Ectodermal cell (in vitro differentiated cells): ENCODE measurements around the gene CORO7.

Experiments
- H3K27ac ChIP-seq: 2 replicates; pipeline ENCODE4 v1.7.0; 2013; ENCODE audit warnings: mild to moderate bottlenecking, low read depth, low read length; ENCODE audit not compliant: insufficient read depth, poor library complexity, severe bottlenecking
- H3K27me3 ChIP-seq: 2 replicates; pipeline ENCODE4 v1.7.0; 2013; ENCODE audit warnings: mild to moderate bottlenecking, low read length; ENCODE audit not compliant: insufficient read depth, control insufficient read depth, poor library complexity, severe bottlenecking
- H3K36me3 ChIP-seq: one replicate; pipeline ENCODE4 v1.7.0; 2013; ENCODE audit warnings: low read length; ENCODE audit not compliant: control insufficient read depth, insufficient read depth
- H3K4me1 ChIP-seq: one replicate; pipeline ENCODE4 v1.7.0; 2013; ENCODE audit warnings: low read length; ENCODE audit not compliant: control insufficient read depth, insufficient read depth
- H3K4me3 ChIP-seq: 2 replicates; pipeline ENCODE4 v1.7.0; 2013; ENCODE audit warnings: low read depth, low read length, control low read depth; ENCODE audit not compliant: insufficient read depth
- H3K9me3 ChIP-seq: 2 replicates; pipeline ENCODE4 v1.7.0; 2013; ENCODE audit warnings: mild to moderate bottlenecking, low read length, moderate library complexity; ENCODE audit not compliant: control insufficient read depth
- WGBS, 2 experiments: methylation state at CpG; one replicate each; pipeline ENCODE4 v1.1.7; 2013; ENCODE audit warnings: missing lambda C conversion rate in 2 of 2; 5-methylcytosine and 5-hydroxymethylcytosine counted together

CORO7 gene

DNA sequence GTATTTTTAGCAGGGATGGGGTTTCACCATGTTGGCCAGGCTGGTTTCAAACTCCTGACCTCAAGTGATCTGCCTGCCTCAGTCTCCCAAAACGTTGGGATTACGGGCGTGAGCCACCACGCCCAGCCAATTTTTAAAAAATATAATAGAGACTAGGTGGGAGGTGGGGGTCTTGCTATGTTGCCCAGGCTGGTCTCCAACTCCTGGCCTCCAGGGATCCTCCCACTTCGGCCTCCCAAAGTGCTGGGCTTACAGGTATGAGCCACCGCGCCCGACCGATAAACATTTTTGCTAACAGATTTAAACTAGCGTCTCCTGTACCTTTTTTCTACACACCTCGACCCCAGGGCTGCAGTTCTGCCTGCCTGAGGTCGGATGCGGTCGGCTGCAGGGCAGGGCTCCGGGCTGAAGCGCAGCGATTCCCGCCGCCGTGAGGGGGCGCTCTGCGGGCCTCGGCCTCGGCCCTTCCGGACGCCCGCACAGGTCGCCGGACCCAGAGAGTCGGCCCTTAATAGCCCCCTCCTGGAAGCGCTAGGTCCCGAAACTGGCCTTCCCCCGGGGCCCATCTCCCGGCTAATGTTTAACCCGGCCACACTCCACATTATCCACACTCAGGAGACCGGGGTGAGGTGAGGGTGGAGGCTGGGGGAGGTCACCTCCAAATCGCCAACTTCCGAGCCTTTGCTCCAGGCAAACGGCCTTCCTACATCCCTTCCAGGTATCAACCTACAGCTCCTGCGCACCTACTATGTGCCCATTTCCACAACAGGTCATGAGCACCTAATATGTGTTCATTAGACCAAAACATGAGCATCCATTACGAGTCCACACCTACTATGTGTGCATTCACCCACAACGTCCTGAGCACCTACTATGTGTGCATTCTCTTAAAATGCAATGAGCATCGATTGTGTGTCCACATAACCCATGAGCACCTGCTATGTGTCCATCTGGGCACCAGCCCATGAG is 102.5 kb downstream of the CORO7 start:
- no peak overlapping the region for H3K27ac ChIP-seq
- peaks cover 43% of the 10 kb centered on the region for H3K4me1 ChIP-seq
- 20 to 21% methylated on average over 43 of the region's 43 CpGs for WGBS, 2 experiments
- no peaks in the 10 kb centered on the region for H3K9me3 ChIP-seq
- no peak overlapping the region for H3K4me3 ChIP-seq
- H3K27me3 ChIP-seq = peaks cover 24% of the 10 kb centered on the region
- no peaks in the 10 kb centered on the region for H3K36me3 ChIP-seq

DNA sequence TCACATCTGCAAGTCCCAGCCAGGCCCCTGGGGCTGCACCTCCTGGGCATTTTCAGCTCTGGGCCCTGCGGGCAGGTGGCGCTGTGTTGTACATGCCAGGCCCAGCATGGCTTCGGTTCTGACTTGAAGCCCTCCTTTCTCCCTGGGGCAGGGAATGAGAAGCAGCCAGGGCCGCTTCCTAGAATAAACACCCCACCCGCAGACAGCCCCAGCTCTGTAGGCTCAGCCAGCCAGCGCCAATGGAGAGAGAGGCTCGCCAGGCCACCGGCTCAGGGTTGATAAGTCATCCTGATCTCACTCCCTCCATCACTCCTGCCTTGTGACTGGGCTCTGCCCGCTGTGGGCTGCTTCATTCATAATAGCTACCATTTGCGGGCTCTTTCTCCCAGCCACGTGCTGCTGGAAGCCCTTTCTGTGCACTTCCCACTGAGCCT is 106.5 kb downstream of the CORO7 start:
- Histone ChIP-seq H3K27me3 (peaks cover 19% of the 10 kb centered on the region), H3K27ac (no peak overlapping the region), H3K36me3 (no peaks in the 10 kb centered on the region), H3K4me1 (peaks cover 26% of the 10 kb centered on the region), H3K4me3 (no peak overlapping the region), H3K9me3 (no peaks in the 10 kb centered on the region)
- WGBS, 2 experiments = 17 to 19% methylated on average over 11 of the region's 11 CpGs

GRCh38 chr16:4309102-4309832 is 107.1 kb downstream of the CORO7 start:
- Histone ChIP-seq H3K4me3 (no peak overlapping the region), H3K9me3 (no peaks in the 10 kb centered on the region), H3K36me3 (no peaks in the 10 kb centered on the region), H3K27me3 (peaks cover 13% of the 10 kb centered on the region), H3K4me1 (peaks cover 28% of the 10 kb centered on the region), H3K27ac (no peak overlapping the region)
- WGBS, 2 experiments = 87% methylated on average over 14 of the region's 14 CpGs

DNA sequence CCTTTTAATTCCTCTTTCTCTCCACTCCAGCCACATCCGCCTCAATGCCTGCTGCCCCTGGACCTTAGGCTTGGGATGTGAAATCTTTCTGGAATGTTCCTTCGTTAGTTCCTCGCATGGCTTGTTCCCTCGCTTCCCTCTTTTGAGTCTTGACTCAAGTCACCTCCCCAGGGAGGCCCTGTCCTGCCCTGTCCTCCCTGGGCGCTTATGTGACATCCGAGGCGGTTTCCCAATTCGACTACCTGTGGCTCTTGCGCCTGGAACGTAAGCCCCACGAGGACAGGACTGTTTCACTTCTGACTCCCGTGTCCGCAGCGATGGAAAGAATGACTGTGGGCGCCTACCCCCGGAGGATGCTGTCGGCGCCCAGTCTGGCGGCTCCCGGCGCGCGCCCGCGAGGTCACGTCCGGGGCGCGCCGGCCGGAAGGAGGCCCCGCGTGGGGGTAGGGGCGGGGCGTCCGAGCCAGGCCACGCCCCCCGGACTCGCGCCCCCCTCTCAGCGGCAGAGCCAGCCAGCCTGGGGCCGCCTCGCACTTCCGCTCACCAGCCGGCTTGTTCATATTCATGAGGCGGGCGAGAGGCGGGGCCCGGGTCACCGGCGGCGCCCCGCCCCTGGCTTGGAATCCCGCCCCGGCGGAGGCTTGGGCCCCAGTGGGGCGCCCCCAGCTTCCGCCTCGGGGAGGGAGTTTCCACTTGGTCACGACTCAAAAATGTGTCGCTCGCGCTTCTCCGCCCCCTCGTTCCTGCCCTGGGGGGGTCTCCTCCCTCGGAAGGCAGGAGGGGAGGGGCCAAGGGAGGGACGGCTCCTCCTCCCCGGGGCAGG is 109.0 kb downstream of the CORO7 start:
- H3K4me1 ChIP-seq = peaks cover 30% of the 10 kb centered on the region
- H3K9me3 ChIP-seq = no peaks in the 10 kb centered on the region
- H3K36me3 ChIP-seq = no peaks in the 10 kb centered on the region
- 6% methylated on average over 68 of the region's 68 CpGs for WGBS, 2 experiments
- peak overlapping the region; percentile 70 for H3K4me3 ChIP-seq
- H3K27me3 ChIP-seq = no peaks in the 10 kb centered on the region
- H3K27ac ChIP-seq = peak overlapping the region; percentile 44

DNA sequence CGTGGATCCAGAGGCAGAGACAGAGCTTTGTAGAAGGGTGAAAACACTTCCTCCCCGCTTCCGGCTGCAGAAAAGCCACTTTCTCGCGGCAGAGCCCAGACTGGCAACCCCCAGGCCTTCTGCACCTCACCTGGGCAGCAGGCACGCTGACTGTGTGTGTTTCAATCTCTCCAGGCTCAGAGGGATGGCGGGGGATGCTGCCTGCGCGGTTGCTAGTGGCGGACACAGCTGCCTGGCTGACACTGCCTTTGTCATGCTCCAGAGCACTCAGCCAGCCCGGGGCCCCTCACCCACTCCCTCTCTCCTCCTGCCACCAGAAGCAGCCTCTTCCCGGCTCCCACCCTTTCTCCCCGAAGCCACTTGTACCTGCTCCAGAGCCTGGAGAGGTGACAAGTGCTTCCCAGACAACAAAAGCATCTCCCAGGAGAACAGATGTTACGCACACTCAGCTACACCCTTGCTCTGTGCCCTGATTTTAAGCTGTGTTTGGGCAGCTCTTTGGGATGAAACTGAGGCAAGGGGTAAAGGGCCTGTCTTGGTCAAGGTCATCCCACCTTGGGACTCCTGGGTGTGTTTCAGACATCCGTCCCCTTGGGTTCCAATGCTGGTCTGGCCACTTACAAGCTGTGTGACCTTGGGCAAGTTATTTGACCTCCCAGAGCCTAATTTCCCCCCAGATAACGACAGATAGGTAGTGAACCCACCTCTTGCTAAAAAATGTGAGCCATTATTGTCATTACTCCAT is 109.8 kb downstream of the CORO7 start:
- H3K27ac ChIP-seq = no peak overlapping the region
- H3K27me3 ChIP-seq = no peaks in the 10 kb centered on the region
- no peaks in the 10 kb centered on the region for H3K9me3 ChIP-seq
- H3K4me1 ChIP-seq = peaks cover 30% of the 10 kb centered on the region
- peak overlapping the region; percentile 70 for H3K4me3 ChIP-seq
- H3K36me3 ChIP-seq = no peaks in the 10 kb centered on the region
- 58 to 61% methylated on average over 16 of the region's 16 CpGs for WGBS, 2 experiments
